ENCODE data around the gene AUTS2.
"Not testable (repeated sequence)": the region's sequence is repeated elsewhere in the genome, so short reads cannot be mapped to it uniquely, and the experiment has no call there.

Gene AUTS2

GRCh38 chr7:69761290-69761922 is 163.1 kb downstream of the AUTS2 start:
- no peak for DNase-seq (ENCODE audit: low read depth)

- no peak for DNase-seq (ENCODE audit: low read depth)
Observed at GRCh38 chr7:69762821-69763352, 164.6 kb downstream of the AUTS2 start.

- DNase-seq (ENCODE audit: low read depth): no peak
Observed at GRCh38 chr7:69763513-69763912, 165.2 kb downstream of the AUTS2 start.

- no peak for DNase-seq (ENCODE audit: low read depth)
Observed at GRCh38 chr7:69764147-69764546, 165.9 kb downstream of the AUTS2 start.

- DNase-seq (ENCODE audit: low read depth): no peak
Observed at GRCh38 chr7:69764681-69765080, 166.4 kb downstream of the AUTS2 start.

- no peak for DNase-seq (ENCODE audit: low read depth)
Observed at GRCh38 chr7:69765879-69766278, 167.6 kb downstream of the AUTS2 start.

GRCh38 chr7:69768986-69769595 is 170.8 kb downstream of the AUTS2 start:
- no peak for DNase-seq (ENCODE audit: low read depth)

- DNase-seq (ENCODE audit: low read depth): no peak
Observed at GRCh38 chr7:69769826-69770225, 171.6 kb downstream of the AUTS2 start.

- DNase-seq (ENCODE audit: low read depth): no peak
Observed at GRCh38 chr7:69770613-69771012, 172.3 kb downstream of the AUTS2 start.

GRCh38 chr7:69772718-69773436 is 174.6 kb downstream of the AUTS2 start:
- DNase-seq (ENCODE audit: low read depth): no peak

- no peak for DNase-seq (ENCODE audit: low read depth)
Observed at GRCh38 chr7:69773535-69774225, 175.4 kb downstream of the AUTS2 start.

- DNase-seq (ENCODE audit: low read depth): no peak
Observed at GRCh38 chr7:69775231-69775771, 177.0 kb downstream of the AUTS2 start.

- no peak for DNase-seq (ENCODE audit: low read depth)
Observed at GRCh38 chr7:69776611-69777010, 178.3 kb downstream of the AUTS2 start.

- DNase-seq (ENCODE audit: low read depth): no peak
Observed at GRCh38 chr7:69778138-69778537, 179.9 kb downstream of the AUTS2 start.

- no peak for DNase-seq (ENCODE audit: low read depth)
Observed at GRCh38 chr7:69780379-69780778, 182.1 kb downstream of the AUTS2 start.

GRCh38 chr7:69781412-69781846 is 183.2 kb downstream of the AUTS2 start:
- DNase-seq (ENCODE audit: low read depth): no peak

GRCh38 chr7:69782917-69783684 is 184.8 kb downstream of the AUTS2 start:
- no peak for DNase-seq (ENCODE audit: low read depth)

GRCh38 chr7:69786130-69786529 is 187.9 kb downstream of the AUTS2 start:
- not testable (repeated sequence) for DNase-seq (ENCODE audit: low read depth)

- DNase-seq (ENCODE audit: low read depth): no peak
Observed at GRCh38 chr7:69786730-69787395, 188.6 kb downstream of the AUTS2 start.

GRCh38 chr7:69787736-69788431 is 189.6 kb downstream of the AUTS2 start:
- DNase-seq (ENCODE audit: low read depth): no peak
